HFFc6 (cell line): Measurements from ENCODE around the gene ACSM2B. TPM values are rescaled to one million over a fixed set of nuclear protein-coding genes. Genes with fewer than 3 reads are reported as not detected.
"Not testable (repeated sequence)": the region's sequence is repeated elsewhere in the genome, so short reads cannot be mapped to it uniquely, and the experiment has no call there.

ENCODE experiments used
- DNase-seq: peaks from one replicate; pipeline ENCODE4 v3.0.0-alpha.2; 2018
- H3K27ac Mint-ChIP-seq: 2 replicates; pipeline ENCODE4 v1.8.0; 2020; ENCODE audit warnings: mild to moderate bottlenecking, mixed read lengths
- H3K27me3 Mint-ChIP-seq: 2 replicates; pipeline ENCODE4 v1.8.0; 2021; ENCODE audit warnings: mild to moderate bottlenecking, moderate library complexity, mixed read lengths; ENCODE audit not compliant: insufficient read depth
- H3K36me3 Mint-ChIP-seq: 2 replicates; pipeline ENCODE4 v1.8.0; 2021; ENCODE audit warnings: low read depth, mixed read lengths
- H3K4me1 Mint-ChIP-seq: 2 replicates; pipeline ENCODE4 v1.8.0; 2020; ENCODE audit warnings: low read depth, mixed read lengths
- H3K4me3 Mint-ChIP-seq: 2 replicates; pipeline ENCODE4 v1.8.0; 2020; ENCODE audit warnings: mild to moderate bottlenecking, moderate library complexity, mixed read lengths
- H3K9me3 Mint-ChIP-seq: 2 replicates; pipeline ENCODE4 v1.8.0; 2020; ENCODE audit warnings: mild to moderate bottlenecking, mixed read lengths
- total RNA-seq, 6 experiments: library from RNA; stranded (reverse); fragmentation: NEBNext Ultra II Directional; extraction: Animal tissue kit (Norgen Biotek cat#: 25700); gene quantifications; 2 replicates in 1 of 6; 3 replicates in 5 of 6; pipeline ENCODE4 v1.2.3, GENCODE V29; 2021
- TF ChIP-seq, protein P1 (sequence below): fragments of 200-600 bp; sonication (generic); IDR thresholded peaks from 2 replicates; pipeline ENCODE4 v1.5.0; 2021; ENCODE audit warnings: antibody characterized with exemption, mild to moderate bottlenecking

Gene ACSM2B
- total RNA-seq, 6 experiments from 2014 or later = not detected

- Mint-ChIP-seq H3K9me3 (peaks cover 29% of the 10 kb centered on the region), H3K27me3 (no peaks in the 10 kb centered on the region), H3K27ac (no peak overlapping the region), H3K4me1 (no peaks in the 10 kb centered on the region), H3K36me3 (no peaks in the 10 kb centered on the region; the same call in 1 of the 2 replicates), H3K4me3 (no peak overlapping the region)
- DNase-seq = no peak
- TF ChIP-seq, protein P1, sequence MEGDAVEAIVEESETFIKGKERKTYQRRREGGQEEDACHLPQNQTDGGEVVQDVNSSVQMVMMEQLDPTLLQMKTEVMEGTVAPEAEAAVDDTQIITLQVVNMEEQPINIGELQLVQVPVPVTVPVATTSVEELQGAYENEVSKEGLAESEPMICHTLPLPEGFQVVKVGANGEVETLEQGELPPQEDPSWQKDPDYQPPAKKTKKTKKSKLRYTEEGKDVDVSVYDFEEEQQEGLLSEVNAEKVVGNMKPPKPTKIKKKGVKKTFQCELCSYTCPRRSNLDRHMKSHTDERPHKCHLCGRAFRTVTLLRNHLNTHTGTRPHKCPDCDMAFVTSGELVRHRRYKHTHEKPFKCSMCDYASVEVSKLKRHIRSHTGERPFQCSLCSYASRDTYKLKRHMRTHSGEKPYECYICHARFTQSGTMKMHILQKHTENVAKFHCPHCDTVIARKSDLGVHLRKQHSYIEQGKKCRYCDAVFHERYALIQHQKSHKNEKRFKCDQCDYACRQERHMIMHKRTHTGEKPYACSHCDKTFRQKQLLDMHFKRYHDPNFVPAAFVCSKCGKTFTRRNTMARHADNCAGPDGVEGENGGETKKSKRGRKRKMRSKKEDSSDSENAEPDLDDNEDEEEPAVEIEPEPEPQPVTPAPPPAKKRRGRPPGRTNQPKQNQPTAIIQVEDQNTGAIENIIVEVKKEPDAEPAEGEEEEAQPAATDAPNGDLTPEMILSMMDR = no peak
These were observed 22.8 kb upstream of the ACSM2B start for GRCh38 chr16:20598832-20599469.

DNA sequence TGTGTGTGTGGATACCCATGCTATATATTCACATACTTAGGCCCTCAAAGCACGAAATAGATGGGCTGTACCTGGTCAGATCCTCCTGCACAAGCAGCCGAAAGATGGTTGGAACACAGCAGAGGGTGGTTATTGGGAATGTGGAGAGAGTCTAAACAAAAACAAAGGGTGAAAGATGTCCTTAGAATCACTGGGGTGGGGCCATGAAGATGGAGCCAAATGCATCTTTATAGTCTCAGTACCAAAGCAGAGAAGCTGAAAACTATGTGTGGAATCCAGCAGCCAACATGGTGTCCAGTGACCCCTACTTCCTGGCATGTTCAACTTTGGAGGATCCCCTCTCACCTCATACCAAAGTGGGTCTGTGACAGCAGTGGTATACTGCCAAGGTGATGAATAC, 19.5 kb upstream of the ACSM2B start:
- H3K27me3 Mint-ChIP-seq, H3K4me3 Mint-ChIP-seq, H3K27ac Mint-ChIP-seq, DNase-seq, H3K4me1 Mint-ChIP-seq, H3K36me3 Mint-ChIP-seq: not testable (repeated sequence)
- peaks cover 28% of the 10 kb centered on the region for H3K9me3 Mint-ChIP-seq

- DNase-seq, H3K4me3 Mint-ChIP-seq, H3K27me3 Mint-ChIP-seq, H3K27ac Mint-ChIP-seq, H3K4me1 Mint-ChIP-seq, H3K36me3 Mint-ChIP-seq: not testable (repeated sequence)
- H3K9me3 Mint-ChIP-seq = peaks cover 23% of the 10 kb centered on the region
These were observed 18.9 kb upstream of the ACSM2B start for GRCh38 chr16:20595068-20595467.

DNA sequence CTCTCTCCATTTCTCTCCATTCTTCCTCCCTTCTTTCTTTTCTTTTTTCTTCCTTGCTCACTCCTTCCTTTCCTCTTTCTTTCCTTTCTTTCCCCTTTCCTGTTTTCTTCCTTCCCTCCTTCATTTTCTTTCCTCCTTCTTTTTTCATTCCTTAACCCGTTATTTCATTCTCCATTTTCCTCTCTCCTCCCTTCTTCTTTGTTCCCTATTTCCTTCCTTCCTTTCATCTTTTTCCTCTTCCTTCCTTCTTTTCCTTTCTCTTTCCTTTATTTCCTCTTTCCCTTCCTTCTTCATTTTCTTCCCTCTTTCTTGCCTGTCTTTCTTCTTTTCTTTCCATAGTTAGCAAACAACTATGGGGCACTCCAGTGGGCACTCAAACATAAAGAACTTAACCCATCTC, 16.6 kb upstream of the ACSM2B start:
- not testable (repeated sequence) for H3K36me3 Mint-ChIP-seq, H3K9me3 Mint-ChIP-seq, H3K4me1 Mint-ChIP-seq, DNase-seq, H3K4me3 Mint-ChIP-seq, H3K27ac Mint-ChIP-seq, H3K27me3 Mint-ChIP-seq

GRCh38 chr16:20589486-20589885, 13.3 kb upstream of the ACSM2B start:
- H3K27ac Mint-ChIP-seq, H3K27me3 Mint-ChIP-seq, H3K4me1 Mint-ChIP-seq, DNase-seq, H3K9me3 Mint-ChIP-seq, H3K36me3 Mint-ChIP-seq, H3K4me3 Mint-ChIP-seq: not testable (repeated sequence)

DNA sequence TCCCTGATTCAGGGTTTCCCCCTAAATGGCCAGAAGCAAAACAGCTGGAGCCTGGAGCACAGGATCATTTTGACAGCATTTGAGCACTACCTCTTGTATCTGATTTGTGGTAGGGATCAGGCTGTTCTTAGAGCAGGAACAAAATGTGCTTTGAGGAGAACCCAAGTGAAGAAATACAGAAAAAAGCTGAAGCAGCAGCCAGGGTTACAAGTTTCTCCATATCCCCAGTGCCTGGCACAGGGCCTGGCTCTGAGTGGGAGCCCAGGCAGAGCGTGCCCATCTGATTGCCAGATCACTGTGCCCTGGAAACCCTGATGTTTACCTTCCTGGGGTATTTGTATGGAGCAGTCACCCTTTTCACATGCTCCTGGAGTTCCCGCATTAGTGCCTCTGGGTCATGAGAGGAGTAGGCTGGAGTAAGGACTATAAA, 11.5 kb upstream of the ACSM2B start:
- not testable (repeated sequence) for H3K4me1 Mint-ChIP-seq, H3K27me3 Mint-ChIP-seq, H3K9me3 Mint-ChIP-seq, DNase-seq, H3K4me3 Mint-ChIP-seq, H3K36me3 Mint-ChIP-seq, H3K27ac Mint-ChIP-seq

- not testable (repeated sequence) for H3K36me3 Mint-ChIP-seq, H3K4me3 Mint-ChIP-seq, H3K27ac Mint-ChIP-seq, H3K9me3 Mint-ChIP-seq, H3K4me1 Mint-ChIP-seq, DNase-seq, H3K27me3 Mint-ChIP-seq
These were observed 10.5 kb upstream of the ACSM2B start for GRCh38 chr16:20586716-20587115.

- H3K36me3 Mint-ChIP-seq, H3K27me3 Mint-ChIP-seq, H3K4me3 Mint-ChIP-seq, H3K9me3 Mint-ChIP-seq, H3K4me1 Mint-ChIP-seq, DNase-seq, H3K27ac Mint-ChIP-seq: not testable (repeated sequence)
These were observed 9.9 kb upstream of the ACSM2B start for GRCh38 chr16:20586112-20586511.

DNA sequence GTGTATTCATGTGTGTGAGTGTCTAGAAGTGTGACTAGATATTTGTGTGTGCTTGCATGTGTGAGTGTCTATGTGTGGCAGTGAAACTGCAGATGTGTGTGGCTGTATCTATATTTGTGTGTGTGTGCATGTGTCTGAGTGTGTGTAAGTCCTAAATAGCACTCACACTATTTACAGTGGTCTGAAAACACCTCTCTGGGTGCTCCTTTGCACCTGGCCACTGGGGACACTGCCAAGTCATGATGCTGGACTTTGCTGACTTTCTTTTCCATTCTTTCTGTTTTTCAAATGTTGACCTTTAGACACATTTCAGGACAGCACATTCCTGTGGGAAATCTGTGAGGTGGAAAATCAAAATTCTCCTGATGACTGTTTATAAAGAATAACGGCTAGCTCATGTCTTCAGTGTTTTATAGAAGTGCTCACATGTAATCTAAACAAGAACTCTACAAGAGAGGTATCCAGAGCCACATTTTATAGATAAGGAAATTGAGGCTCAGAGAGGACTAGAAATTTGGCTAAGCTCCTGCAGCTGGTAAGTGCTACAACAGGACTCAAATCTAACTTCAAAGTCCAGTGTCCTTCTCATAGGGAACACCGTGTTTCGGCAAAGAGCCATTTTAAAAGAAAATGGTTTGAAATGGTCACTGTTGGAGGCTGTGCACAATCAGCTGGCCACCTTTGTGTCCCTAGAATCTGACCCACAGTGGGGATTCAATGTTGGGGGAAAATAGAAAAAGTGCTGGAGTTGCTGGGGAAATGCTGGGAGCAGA, 4.5 kb upstream of the ACSM2B start:
- not testable (repeated sequence) for H3K4me1 Mint-ChIP-seq, H3K4me3 Mint-ChIP-seq, DNase-seq, H3K9me3 Mint-ChIP-seq, H3K27me3 Mint-ChIP-seq, H3K27ac Mint-ChIP-seq, H3K36me3 Mint-ChIP-seq

- not testable (repeated sequence) for H3K36me3 Mint-ChIP-seq, H3K4me3 Mint-ChIP-seq, DNase-seq, H3K4me1 Mint-ChIP-seq, H3K27ac Mint-ChIP-seq, H3K9me3 Mint-ChIP-seq, H3K27me3 Mint-ChIP-seq
These were observed 1.9 kb upstream of the ACSM2B start for GRCh38 chr16:20578091-20578490.

DNA sequence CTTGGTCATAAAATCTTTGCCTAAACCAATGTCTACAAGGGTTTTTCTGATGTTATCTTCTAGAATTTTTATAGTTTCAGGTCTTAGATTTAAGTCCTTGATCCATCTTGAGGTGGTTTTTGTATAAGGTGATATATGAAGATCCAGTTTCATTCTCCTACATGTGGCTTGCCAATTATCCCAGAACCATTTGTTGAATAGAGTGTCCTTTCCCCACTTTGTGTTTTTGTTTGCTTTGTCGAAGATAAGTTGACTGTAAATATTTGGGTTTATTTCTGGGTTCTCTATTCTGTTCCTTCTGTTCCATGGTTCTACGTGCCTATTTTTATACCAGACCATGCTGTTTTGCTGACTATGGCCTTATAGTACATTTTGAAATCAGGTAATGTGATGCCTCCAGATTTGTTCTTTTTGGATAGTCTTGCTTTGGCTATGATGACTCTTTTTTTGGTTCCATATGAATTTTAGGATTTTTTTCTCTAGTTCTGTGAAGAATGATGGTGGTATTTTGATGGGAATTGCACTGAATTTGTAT, 7.0 kb downstream of the ACSM2B start:
- not testable (repeated sequence) for H3K4me1 Mint-ChIP-seq, H3K27me3 Mint-ChIP-seq, DNase-seq, H3K36me3 Mint-ChIP-seq, H3K4me3 Mint-ChIP-seq, H3K9me3 Mint-ChIP-seq, H3K27ac Mint-ChIP-seq
